GM12878 (cell line): Measurements from ENCODE around the gene HS1BP3. TPM values are rescaled to one million over a fixed set of nuclear protein-coding genes. Genes with fewer than 3 reads are reported as not detected.

Source experiments
- ATAC-seq: fragments of 200-7000 bp; cut with Tn5 transposase; 3 replicates; pipeline ENCODE4 v1.9.1; 2020; ENCODE audit warnings: mild to moderate bottlenecking, moderate library complexity
- BruUV-seq: library from RNA; stranded (reverse); fragments of 400-500 nt; replicated peaks from 2 replicates; lab custom pipeline; 2021; lab: Mats Ljungman, UMichigan
- CTCF ChIA-PET: fragments of 300-600 bp; sonication (Branson Sonifier 250); formaldehyde crosslinking; extraction: SDS; loops from one replicate; lab custom pipeline; 2021; ENCODE audit warnings: inconsistent platforms; lab: Yijun Ruan, JAX
- POLR2A ChIA-PET: fragments of 350-600 bp; formaldehyde crosslinking; extraction: SDS; loops from one replicate; lab custom pipeline; 2021; ENCODE audit warnings: inconsistent platforms; lab: Charles Lee
- RAD21 ChIA-PET: fragments of 300-600 bp; sonication (Branson Sonifier 250); formaldehyde crosslinking; loops from one replicate; lab custom pipeline; 2023; ENCODE audit warnings: antibody characterized with exemption; ENCODE audit not compliant: unreplicated experiment; lab: Charles Lee
- SMC1A ChIA-PET: fragments of 300-600 bp; sonication (Branson Sonifier 250); formaldehyde crosslinking; loops from one replicate; lab custom pipeline; 2023; ENCODE audit not compliant: unreplicated experiment, uncharacterized antibody; lab: Charles Lee
- DNase-seq: peaks from one replicate; pipeline ENCODE4 v3.0.0-alpha.2; 2011; ENCODE audit warnings: low read depth, low spot score
- FAIRE-seq: peaks from 3 replicates; lab custom pipeline; 2011; peaks lifted over from hg19 to GRCh38; lab: Jason Lieb, UNC
- H2AFZ ChIP-seq: 2 replicates; pipeline ENCODE4 v1.6.0; 2011; ENCODE audit warnings: low read depth, low read length, control low read depth; ENCODE audit not compliant: control insufficient read depth
- H3K27ac ChIP-seq: 2 replicates; pipeline ENCODE4 v1.5.1; 2011; ENCODE audit warnings: control low read depth; ENCODE audit not compliant: control insufficient read depth, insufficient read depth
- H3K27me3 ChIP-seq, 2 experiments: replicated peaks in 1 of 2; 2 replicates each; pipeline versions ENCODE4 v1.6.0 to v1.6.1; 2011; ENCODE audit warnings: low read length in 1 of 2; ENCODE audit not compliant: control insufficient read depth in 2 of 2, insufficient read depth in 2 of 2
- H3K36me3 ChIP-seq, 2 experiments: 2 replicates each; pipeline ENCODE4 v1.5.1; 2011; ENCODE audit warnings: low read length in 1 of 2; ENCODE audit not compliant: control insufficient read depth in 2 of 2, insufficient read depth in 2 of 2
- H3K4me1 ChIP-seq: 2 replicates; pipeline ENCODE4 v1.6.1; 2011; ENCODE audit warnings: mild to moderate bottlenecking, low read length, moderate library complexity, mixed read lengths; ENCODE audit not compliant: control insufficient read depth, insufficient read depth
- H3K4me2 ChIP-seq: 2 replicates; pipeline ENCODE4 v1.6.0; 2011; ENCODE audit warnings: control low read depth; ENCODE audit not compliant: control insufficient read depth, insufficient read depth
- H3K4me3 ChIP-seq: fragments of 200-600 bp; sonication (generic); 2 replicates; pipeline ENCODE4 v1.5.1; 2016
- H3K79me2 ChIP-seq: 2 replicates; pipeline ENCODE4 v1.6.0; 2011; ENCODE audit warnings: low read length; ENCODE audit not compliant: control insufficient read depth, insufficient read depth
- H3K9ac ChIP-seq: 2 replicates; pipeline ENCODE4 v1.8.0; 2011; ENCODE audit warnings: low read length, control low read depth, mixed read lengths; ENCODE audit not compliant: control insufficient read depth, insufficient read depth
- H3K9me3 ChIP-seq: replicated peaks from 3 replicates; pipeline ENCODE4 v1.5.1; 2011; ENCODE audit warnings: mild to moderate bottlenecking, low read length; ENCODE audit not compliant: control insufficient read depth, insufficient read depth
- H4K20me1 ChIP-seq: 2 replicates; pipeline ENCODE4 v1.6.0; 2011; ENCODE audit not compliant: control insufficient read depth, insufficient read depth
- CEBPB ChIP-seq, 2 experiments: fragments of 150-350 bp in 1 of 2; IDR thresholded peaks; 2 replicates each; pipeline ENCODE4 v1.6.1; 2012 to 2014; ENCODE audit warnings: low read depth in 2 of 2, low read length in 2 of 2, borderline replicate concordance in 1 of 2, inconsistent platforms in 1 of 2
- CHD2 ChIP-seq: IDR thresholded peaks from 2 replicates; pipeline ENCODE4 v1.6.1; 2011; ENCODE audit warnings: low read depth, low read length, improper control_type of control experiment, borderline replicate concordance
- IKZF1 ChIP-seq: fragments of 450-650 bp; conservative IDR thresholded peaks from 2 replicates; pipeline ENCODE4 v1.6.1; 2017; ENCODE audit warnings: antibody characterized with exemption, mild to moderate bottlenecking
- KDM1A ChIP-seq: fragments of 200-600 bp; sonication (generic); IDR thresholded peaks from 2 replicates; pipeline ENCODE4 v1.6.1; 2016; ENCODE audit warnings: borderline replicate concordance
- NFYB ChIP-seq: IDR thresholded peaks from 2 replicates; pipeline ENCODE4 v1.6.1; 2011; ENCODE audit warnings: low read depth, mild to moderate bottlenecking, low read length, improper control_type of control experiment, moderate library complexity; ENCODE audit not compliant: insufficient read depth
- PML ChIP-seq: IDR thresholded peaks from 2 replicates; pipeline ENCODE4 v1.6.1; 2012; ENCODE audit warnings: low read length, inconsistent platforms
- RBBP5 ChIP-seq: fragments of 200-600 bp; sonication (generic); conservative IDR thresholded peaks from 2 replicates; pipeline ENCODE4 v1.6.1; 2016
- SREBF1 ChIP-seq: IDR thresholded peaks from 2 replicates; pipeline ENCODE4 v1.6.1; 2012; ENCODE audit warnings: mild to moderate bottlenecking, low read length
- SREBF2 ChIP-seq: IDR thresholded peaks from 2 replicates; pipeline ENCODE4 v1.6.1; 2012; ENCODE audit warnings: mild to moderate bottlenecking, low read length
- STAT1 ChIP-seq: fragments of 450-650 bp; conservative IDR thresholded peaks from 2 replicates; pipeline ENCODE4 v1.6.1; 2014; ENCODE audit warnings: antibody characterized with exemption, mild to moderate bottlenecking
- ZBED1 ChIP-seq: IDR thresholded peaks from 2 replicates; pipeline ENCODE4 v1.6.1; 2016; ENCODE audit warnings: borderline replicate concordance
- ZNF217 ChIP-seq: fragments of 450-650 bp; IDR thresholded peaks from 2 replicates; pipeline ENCODE4 v1.6.1; 2017; ENCODE audit warnings: antibody characterized with exemption, mild to moderate bottlenecking
- WGBS: methylation state at CpG from one replicate; pipeline ENCODE4 v1.1.6; 2016; ENCODE audit warnings: low lambda C conversion rate; ENCODE audit not compliant: insufficient replicate concordance, insufficient coverage; ENCODE audit errors: missing lambda C conversion rate; 5-methylcytosine and 5-hydroxymethylcytosine counted together
- in situ Hi-C: fragments of 300-500 bp; cut with MboI; formaldehyde crosslinking; loops from 9 replicates; pipeline ENCODE4 v1.14.3; 2018; ENCODE audit warnings: mixed read lengths
- intact Hi-C: fragments of 100-400 bp; cut with micrococcal nuclease; formaldehyde crosslinking; loops from one replicate; pipeline ENCODE4 v1.14.2; 2022; ENCODE audit not compliant: unreplicated experiment
- polyA plus RNA-seq, 11 experiments: library from polyadenylated mRNA; depleted of rRNA in 4 of 11; unstranded in 6 of 11; stranded (reverse) in 5 of 11; fragments of >200 nt; fragmentation: Nextera tagmentation in 4 of 11; fragmentation: Illumina TruSeq in 1 of 11; extraction: Ambion mirVana in 4 of 11; extraction: Trizol in 1 of 11; gene quantifications; 1 replicate in 1 of 11; 2 replicates in 10 of 11; pipeline versions ENCODE4 v1.2.1 to v1.2.3, GENCODE V29; 2011 to 2016; ENCODE audit warnings: inconsistent platforms in 2 of 11, missing spikeins in 2 of 11, low read depth in 1 of 11
- total RNA-seq, 4 experiments: library from RNA; depleted of rRNA in 3 of 4; stranded (reverse); fragments of >200 nt in 3 of 4; fragmentation: Illumina TruSeq in 1 of 4; extraction: Trizol in 1 of 4; gene quantifications; 2 replicates each; pipeline versions ENCODE4 v1.2.1 to v1.2.3, GENCODE V29; 2013 to 2021
- TF ChIP-seq, protein P1 (sequence below), 3 experiments: IDR thresholded peaks in 2 of 3; conservative IDR thresholded peaks in 1 of 3; 2 replicates each; pipeline ENCODE4 v1.5.1; 2011; ENCODE audit warnings: low read depth in 3 of 3, low read length in 3 of 3, mild to moderate bottlenecking in 3 of 3, control low read depth in 2 of 3, moderate library complexity in 2 of 3, inconsistent platforms in 1 of 3, mixed read lengths in 1 of 3; ENCODE audit not compliant: control insufficient read depth in 2 of 3, insufficient read depth in 1 of 3; ENCODE audit errors: extremely low read depth in 1 of 3
- TF ChIP-seq, protein P2 (sequence below): fragments of 450-650 bp; IDR thresholded peaks from 2 replicates; pipeline ENCODE4 v1.6.1; 2017; ENCODE audit warnings: borderline replicate concordance
- TF ChIP-seq, protein P3 (sequence below): fragments of 450-650 bp; IDR thresholded peaks from 2 replicates; pipeline ENCODE4 v1.6.1; 2017; ENCODE audit warnings: mild to moderate bottlenecking, low read depth, inconsistent platforms; ENCODE audit not compliant: poor library complexity, severe bottlenecking

The HS1BP3 gene
- total and polyA plus RNA-seq, 10 of the 15 experiments (the other 5 are each of a cell fraction or from before 2014, with no cell fraction given): 0.47 to 7.2 (median 4.6) TPM

DNA sequence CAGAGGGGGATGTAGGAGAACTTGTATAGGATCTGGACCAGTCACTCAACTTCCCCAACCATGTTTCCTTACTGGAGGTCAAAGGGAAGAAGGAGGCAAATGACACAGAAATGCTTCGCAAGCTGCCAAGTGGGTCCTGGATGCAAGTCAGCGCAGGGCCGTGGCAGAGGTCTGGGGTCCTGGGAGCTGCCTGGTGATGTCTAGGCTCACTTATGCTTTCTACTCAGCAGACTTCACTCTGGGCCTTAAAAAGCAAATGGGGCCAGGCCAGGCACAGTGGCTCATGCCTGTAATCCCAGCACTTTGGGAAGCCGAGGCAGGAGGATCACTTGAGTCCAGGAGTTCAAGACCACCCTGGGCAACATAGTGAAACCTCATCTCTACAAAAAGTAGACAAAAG, 19.9 kb downstream of the HS1BP3 start:
- Histone ChIP-seq H3K36me3 (no peaks in the 10 kb centered on the region), H3K79me2 (no peaks in the 10 kb centered on the region), H3K4me3 (no peak overlapping the region), H3K9ac (no peak overlapping the region), H4K20me1 (no peaks in the 10 kb centered on the region), H3K4me1 (peaks cover 17% of the 10 kb centered on the region), H2AFZ (no peak overlapping the region), H3K27ac (no peak overlapping the region), H3K27me3 (no peaks in the 10 kb centered on the region), H3K4me2 (no peak overlapping the region), H3K9me3 (no peaks in the 10 kb centered on the region)
- no peak for ATAC-seq
- BruUV-seq: no TSS peak
- RAD21 ChIA-PET: interaction anchor here (1.1 to 6.3 kb wide), 2 partner anchors 20 to 185 kb away, joined by 4 to 107 read pairs; partner anchors contain the start of genes HS1BP3 and RHOB
- WGBS: 81% methylated on average over 4 of the region's 4 CpGs
- POLR2A ChIA-PET: no interaction called here
- no peak for DNase-seq
- FAIRE-seq: no peak
- in situ Hi-C loops: no loop called here
- CTCF ChIA-PET: interaction anchor here (0.6 to 7.9 kb wide), 4 partner anchors 19 to 200 kb away, joined by 3 to 119 read pairs (median 31); partner anchors contain the start of gene RHOB
- intact Hi-C loops: no loop called here
- TF ChIP-seq STAT1 (no peak), IKZF1 (no peak), NFYB (no peak), KDM1A (no peak), CEBPB (IDR thresholded peaks at IDR 0.05; ENCODE audit: borderline replicate concordance in 1 of 2, low read depth in 2 of 2, low read length in 2 of 2) (no peak), ZNF217 (no peak), SREBF2 (no peak), CHD2 (no peak), ZBED1 (no peak), SREBF1 (no peak), RBBP5 (no peak), PML (no peak)
- TF ChIP-seq, protein P1, sequence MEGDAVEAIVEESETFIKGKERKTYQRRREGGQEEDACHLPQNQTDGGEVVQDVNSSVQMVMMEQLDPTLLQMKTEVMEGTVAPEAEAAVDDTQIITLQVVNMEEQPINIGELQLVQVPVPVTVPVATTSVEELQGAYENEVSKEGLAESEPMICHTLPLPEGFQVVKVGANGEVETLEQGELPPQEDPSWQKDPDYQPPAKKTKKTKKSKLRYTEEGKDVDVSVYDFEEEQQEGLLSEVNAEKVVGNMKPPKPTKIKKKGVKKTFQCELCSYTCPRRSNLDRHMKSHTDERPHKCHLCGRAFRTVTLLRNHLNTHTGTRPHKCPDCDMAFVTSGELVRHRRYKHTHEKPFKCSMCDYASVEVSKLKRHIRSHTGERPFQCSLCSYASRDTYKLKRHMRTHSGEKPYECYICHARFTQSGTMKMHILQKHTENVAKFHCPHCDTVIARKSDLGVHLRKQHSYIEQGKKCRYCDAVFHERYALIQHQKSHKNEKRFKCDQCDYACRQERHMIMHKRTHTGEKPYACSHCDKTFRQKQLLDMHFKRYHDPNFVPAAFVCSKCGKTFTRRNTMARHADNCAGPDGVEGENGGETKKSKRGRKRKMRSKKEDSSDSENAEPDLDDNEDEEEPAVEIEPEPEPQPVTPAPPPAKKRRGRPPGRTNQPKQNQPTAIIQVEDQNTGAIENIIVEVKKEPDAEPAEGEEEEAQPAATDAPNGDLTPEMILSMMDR (IDR thresholded peaks at IDR 0.05 in 2 of 3, conservative IDR thresholded peaks at IDR 0.05 in 1 of 3; ENCODE audit: control insufficient read depth in 2 of 3, extremely low read depth in 1 of 3, insufficient read depth in 1 of 3, low read depth in 3 of 3, low read length in 3 of 3): no peak
- TF ChIP-seq, protein P2, sequence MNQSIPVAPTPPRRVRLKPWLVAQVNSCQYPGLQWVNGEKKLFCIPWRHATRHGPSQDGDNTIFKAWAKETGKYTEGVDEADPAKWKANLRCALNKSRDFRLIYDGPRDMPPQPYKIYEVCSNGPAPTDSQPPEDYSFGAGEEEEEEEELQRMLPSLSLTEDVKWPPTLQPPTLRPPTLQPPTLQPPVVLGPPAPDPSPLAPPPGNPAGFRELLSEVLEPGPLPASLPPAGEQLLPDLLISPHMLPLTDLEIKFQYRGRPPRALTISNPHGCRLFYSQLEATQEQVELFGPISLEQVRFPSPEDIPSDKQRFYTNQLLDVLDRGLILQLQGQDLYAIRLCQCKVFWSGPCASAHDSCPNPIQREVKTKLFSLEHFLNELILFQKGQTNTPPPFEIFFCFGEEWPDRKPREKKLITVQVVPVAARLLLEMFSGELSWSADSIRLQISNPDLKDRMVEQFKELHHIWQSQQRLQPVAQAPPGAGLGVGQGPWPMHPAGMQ: no peak
- TF ChIP-seq, protein P3, sequence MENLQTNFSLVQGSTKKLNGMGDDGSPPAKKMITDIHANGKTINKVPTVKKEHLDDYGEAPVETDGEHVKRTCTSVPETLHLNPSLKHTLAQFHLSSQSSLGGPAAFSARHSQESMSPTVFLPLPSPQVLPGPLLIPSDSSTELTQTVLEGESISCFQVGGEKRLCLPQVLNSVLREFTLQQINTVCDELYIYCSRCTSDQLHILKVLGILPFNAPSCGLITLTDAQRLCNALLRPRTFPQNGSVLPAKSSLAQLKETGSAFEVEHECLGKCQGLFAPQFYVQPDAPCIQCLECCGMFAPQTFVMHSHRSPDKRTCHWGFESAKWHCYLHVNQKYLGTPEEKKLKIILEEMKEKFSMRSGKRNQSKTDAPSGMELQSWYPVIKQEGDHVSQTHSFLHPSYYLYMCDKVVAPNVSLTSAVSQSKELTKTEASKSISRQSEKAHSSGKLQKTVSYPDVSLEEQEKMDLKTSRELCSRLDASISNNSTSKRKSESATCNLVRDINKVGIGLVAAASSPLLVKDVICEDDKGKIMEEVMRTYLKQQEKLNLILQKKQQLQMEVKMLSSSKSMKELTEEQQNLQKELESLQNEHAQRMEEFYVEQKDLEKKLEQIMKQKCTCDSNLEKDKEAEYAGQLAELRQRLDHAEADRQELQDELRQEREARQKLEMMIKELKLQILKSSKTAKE: no peak
- SMC1A ChIA-PET: interaction anchor here (1.0 to 1.7 kb wide), 4 partner anchors 29 to 282 kb away, joined by 3 to 5 read pairs (median 4); partner anchors contain the start of gene RHOB
